ENCODE results near the gene C1orf141. TPM values are rescaled to one million over a fixed set of nuclear protein-coding genes. Genes with fewer than 3 reads are reported as not detected.

Gene C1orf141
- total and polyA plus RNA-seq, 9 of the 15 experiments (the other 6 are each of a cell fraction or from before 2014, with no cell fraction given) = not detected

- ATAC-seq (0 out of 3 replicates have a peak, but pooled peaks have one; percentile 27), FAIRE-seq (no peak), DNase-seq (ENCODE audit: extremely low read depth in 1 of 4, low spot score in 3 of 4) (peak in 3 of 4 experiments; percentile 17 to 22 (median 18))
- Histone ChIP-seq H3K9me3 (replicated peaks; ENCODE audit: control insufficient read depth, insufficient read depth, low read depth, low read length) (no peaks in the 10 kb centered on the region), H3K36me3 (ENCODE audit: control insufficient read depth, insufficient read depth, low read length) (no peaks in the 10 kb centered on the region), H3K4me1 (replicated peaks in 1 of 2; ENCODE audit: control insufficient read depth in 2 of 2, insufficient read depth in 2 of 2, low read length in 2 of 2) (peaks cover 6 to 22% of the 10 kb centered on the region in 2 experiments; a peak in 3 of 5 replicates), H3K27ac (ENCODE audit: extremely low read depth, low read depth, low read length) (no peak overlapping the region), H4K20me1 (replicated peaks; ENCODE audit: control insufficient read depth, insufficient read depth, low read length) (no peaks in the 10 kb centered on the region), H3K27me3 (ENCODE audit: control insufficient read depth in 2 of 2, insufficient read depth in 2 of 2, low read length in 2 of 2) (no peaks in the 10 kb centered on the region), H3K79me2 (ENCODE audit: control insufficient read depth, insufficient read depth, low read length) (no peaks in the 10 kb centered on the region), H3K4me2 (ENCODE audit: insufficient read depth, low read length) (no peak overlapping the region), H3K9ac (ENCODE audit: insufficient read depth in 1 of 2, low read depth in 2 of 2, low read length in 2 of 2) (no peak overlapping the region), H3K4me3 (no peak overlapping the region), H3K9me1 (ENCODE audit: control insufficient read depth, insufficient read depth, low read length) (no peaks in the 10 kb centered on the region), H2AFZ (ENCODE audit: low read depth, low read length) (no peak overlapping the region)
- in situ Hi-C loops (cut with MboI) = loop anchor here (5.0 to 10.0 kb wide), 3 partner anchors 142 to 382 kb away; no protein-coding TSS in a partner anchor
- 27% methylated on average over 2 of the region's 2 CpGs for WGBS (ENCODE audit: insufficient coverage, low coverage, missing lambda C conversion rate)
- intact Hi-C loops (cut with micrococcal nuclease) = loop anchor here (5.0 kb wide), 5 partner anchors 42 to 282 kb away; partner anchors contain the start of gene SLC35D1
- CTCF ChIA-PET (ENCODE audit: low intra/inter-chr PET ratio) = interaction anchor here (0.6 to 1.1 kb wide), 3 partner anchors 63 to 380 kb away, joined by 3 to 4 read pairs (median 3); no protein-coding TSS in a partner anchor
- BruUV-seq (replicated peaks) = no TSS peak
- POLR2A ChIA-PET = no interaction called here
- TF ChIP-seq RAD21 (CRISPR knock-in tag; conservative IDR thresholded peaks at IDR 0.05 in 1 of 2, IDR thresholded peaks at IDR 0.05 in 1 of 2) = peak; percentile 39 to 54; a peak in 3 of 4 replicates
- TF ChIP-seq NR4A1 (CRISPR knock-in tag; IDR thresholded peaks at IDR 0.05) = no peak
- TF ChIP-seq NR4A1 (tag; IDR thresholded peaks at IDR 0.05) = no peak
- TF ChIP-seq ZNF384 (IDR thresholded peaks at IDR 0.05; ENCODE audit: low read depth, low read length) = no peak
- peak; percentile 36 for TF ChIP-seq CTCFL (IDR thresholded peaks at IDR 0.05; ENCODE audit: borderline replicate concordance, insufficient read depth, low read depth, low read length, poor library complexity, severe bottlenecking)
- no peak for TF ChIP-seq ELK1 (CRISPR knock-in tag; IDR thresholded peaks at IDR 0.05)
- 0 out of 2 replicates have a peak, but pooled peaks have one; percentile 11 for TF ChIP-seq DEAF1 (CRISPR knock-in tag; IDR thresholded peaks at IDR 0.05)
- no peak for TF ChIP-seq HMBOX1 (IDR thresholded peaks at IDR 0.05)
- peak; percentile 26 to 62 (median 57); a peak in 5 of 6 replicates for TF ChIP-seq CTCF (IDR thresholded peaks at IDR 0.05 in 2 of 3, conservative IDR thresholded peaks at IDR 0.05 in 1 of 3; ENCODE audit: insufficient read depth in 2 of 3, low read depth in 1 of 3, low read length in 3 of 3)
Measured at GRCh38 chr1:67144696-67145095, 9.9 kb upstream of the C1orf141 start.
